Activated T-cell treated with anti-CD3 and anti-CD28 coated beads, Interleukin-2, amount 50 U/mL, for 48 hours (primary cell): ENCODE measurements around the gene OR11H12.
"Not testable (repeated sequence)": the region's sequence is repeated elsewhere in the genome, so short reads cannot be mapped to it uniquely, and the experiment has no call there.

Experiments used
- DNase-seq, 2 experiments: peaks; one replicate each; pipeline ENCODE4 v3.0.0-alpha.2; 2020

The OR11H12 gene

GRCh38 chr14:18600817-18601216 is at the start of gene OR11H12:
Gene OR11H12, plus strand, starts transcription at chr14:18601117. Its CDS starts 0 bp downstream, at chr14:18601117.
- not testable (repeated sequence) for DNase-seq

GRCh38 chr14:18582908-18583307 is 18.0 kb upstream of the OR11H12 start:
- DNase-seq = not testable (repeated sequence)

- DNase-seq = not testable (repeated sequence)
Measured at GRCh38 chr14:18626610-18627213, 25.8 kb downstream of the OR11H12 start.

GRCh38 chr14:18636066-18636465 is 35.1 kb downstream of the OR11H12 start:
- DNase-seq = not testable (repeated sequence)

GRCh38 chr14:18638032-18638431 is 37.1 kb downstream of the OR11H12 start:
- DNase-seq = not testable (repeated sequence)

GRCh38 chr14:18638785-18639184 is 37.9 kb downstream of the OR11H12 start:
- not testable (repeated sequence) for DNase-seq

- DNase-seq = not testable (repeated sequence)
Measured at GRCh38 chr14:18646075-18646730, 45.3 kb downstream of the OR11H12 start.
